Ishikawa (cell line): ENCODE data around the gene MRPL48.

ENCODE experiments used
- CEBPB ChIP-seq: IDR thresholded peaks from 2 replicates; pipeline ENCODE4 v1.6.1; 2012
- CREB1 ChIP-seq: IDR thresholded peaks from 2 replicates; pipeline ENCODE4 v1.6.1; 2012; ENCODE audit warnings: low read depth
- EGR1 ChIP-seq: IDR thresholded peaks from 2 replicates; pipeline ENCODE4 v1.6.1; 2012
- EP300 ChIP-seq: IDR thresholded peaks from 2 replicates; pipeline ENCODE4 v1.6.1; 2012; ENCODE audit warnings: borderline replicate concordance
- FOXM1 ChIP-seq: IDR thresholded peaks from 2 replicates; pipeline ENCODE4 v1.6.1; 2012; ENCODE audit warnings: low read depth, borderline replicate concordance
- MAX ChIP-seq: IDR thresholded peaks from 2 replicates; pipeline ENCODE4 v1.6.1; 2012
- NFIC ChIP-seq: IDR thresholded peaks from 2 replicates; pipeline ENCODE4 v1.6.1; 2012
- RAD21 ChIP-seq: IDR thresholded peaks from 2 replicates; pipeline ENCODE4 v1.6.1; 2012; ENCODE audit warnings: low read depth
- REST ChIP-seq: IDR thresholded peaks from 2 replicates; pipeline ENCODE4 v1.6.1; 2012; ENCODE audit warnings: low read depth, mild to moderate bottlenecking
- TAF1 ChIP-seq: IDR thresholded peaks from 2 replicates; pipeline ENCODE4 v1.6.1; 2012; ENCODE audit warnings: low read depth, mild to moderate bottlenecking
- TCF12 ChIP-seq: IDR thresholded peaks from 2 replicates; pipeline ENCODE4 v1.6.1; 2012; ENCODE audit warnings: low read depth
- USF1 ChIP-seq: IDR thresholded peaks from 2 replicates; pipeline ENCODE4 v1.6.1; 2012
- YY1 ChIP-seq: IDR thresholded peaks from 2 replicates; pipeline ENCODE4 v1.6.1; 2012; ENCODE audit warnings: low read depth
- ZBTB7A ChIP-seq: IDR thresholded peaks from 2 replicates; pipeline ENCODE4 v1.6.1; 2012; ENCODE audit warnings: low read depth

GRCh38 chr11:73870261-73870660 is 82.6 kb downstream of the MRPL48 start:
- TF ChIP-seq MAX (no peak), TAF1 (no peak), CREB1 (no peak), EP300 (no peak), USF1 (no peak), REST (no peak), ZBTB7A (no peak), CEBPB (no peak), RAD21 (no peak), TCF12 (no peak), YY1 (no peak), EGR1 (no peak), NFIC (no peak), FOXM1 (no peak)
